Measurements from ENCODE around the gene TBC1D5.
A peak's percentile ranks its signal among the peaks of the same experiment; 100 is the strongest.

TBC1D5 gene

GRCh38 chr3:17589888-17590287 is 152.5 kb downstream of the TBC1D5 start:
- DNase-seq (ENCODE audit: low read depth, low spot score) = no peak

GRCh38 chr3:17588422-17588821 is 154.0 kb downstream of the TBC1D5 start:
- no peak for DNase-seq (ENCODE audit: low read depth, low spot score)

GRCh38 chr3:17585394-17586325 is 156.8 kb downstream of the TBC1D5 start:
- DNase-seq (ENCODE audit: low read depth, low spot score) = no peak

DNA sequence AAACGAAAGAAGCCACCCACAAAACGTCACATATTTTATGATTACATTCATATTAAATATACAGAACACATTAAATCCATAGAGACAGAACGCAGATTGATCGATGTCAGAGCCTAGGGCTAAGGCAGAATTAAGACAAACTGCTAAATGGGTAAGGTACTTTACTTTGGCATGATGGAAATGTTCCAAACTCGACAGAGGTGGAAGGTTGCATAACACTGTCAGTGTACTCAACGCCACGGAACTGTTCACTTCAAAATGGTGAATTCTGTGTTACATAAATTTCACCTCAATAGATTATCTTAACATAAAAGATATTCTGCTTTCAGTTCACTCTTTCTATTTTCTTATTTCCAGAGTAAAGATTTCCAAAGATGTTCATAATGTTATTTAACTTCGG is 158.4 kb downstream of the TBC1D5 start:
- no peak for DNase-seq (ENCODE audit: low read depth, low spot score)

DNA sequence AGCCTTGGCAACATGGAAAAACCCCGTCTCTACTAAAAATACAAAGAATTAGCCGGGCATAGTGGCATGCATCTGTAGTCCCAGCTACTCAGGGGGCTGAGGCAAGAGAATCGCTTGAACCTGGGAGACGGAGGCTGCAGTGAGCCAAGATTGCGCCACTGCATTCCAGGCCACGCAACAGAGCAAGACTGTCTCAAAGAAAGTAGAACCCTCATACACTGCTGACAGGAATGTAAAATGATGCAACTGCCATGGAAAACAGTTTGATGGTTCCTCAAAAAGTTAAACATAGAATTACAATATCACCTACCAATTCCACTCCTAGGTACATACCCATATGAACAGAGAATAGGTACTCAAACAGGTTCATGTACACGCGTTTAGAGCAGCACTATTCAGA is 158.9 kb downstream of the TBC1D5 start:
- peak; percentile 3 for DNase-seq (ENCODE audit: low read depth, low spot score)

DNA sequence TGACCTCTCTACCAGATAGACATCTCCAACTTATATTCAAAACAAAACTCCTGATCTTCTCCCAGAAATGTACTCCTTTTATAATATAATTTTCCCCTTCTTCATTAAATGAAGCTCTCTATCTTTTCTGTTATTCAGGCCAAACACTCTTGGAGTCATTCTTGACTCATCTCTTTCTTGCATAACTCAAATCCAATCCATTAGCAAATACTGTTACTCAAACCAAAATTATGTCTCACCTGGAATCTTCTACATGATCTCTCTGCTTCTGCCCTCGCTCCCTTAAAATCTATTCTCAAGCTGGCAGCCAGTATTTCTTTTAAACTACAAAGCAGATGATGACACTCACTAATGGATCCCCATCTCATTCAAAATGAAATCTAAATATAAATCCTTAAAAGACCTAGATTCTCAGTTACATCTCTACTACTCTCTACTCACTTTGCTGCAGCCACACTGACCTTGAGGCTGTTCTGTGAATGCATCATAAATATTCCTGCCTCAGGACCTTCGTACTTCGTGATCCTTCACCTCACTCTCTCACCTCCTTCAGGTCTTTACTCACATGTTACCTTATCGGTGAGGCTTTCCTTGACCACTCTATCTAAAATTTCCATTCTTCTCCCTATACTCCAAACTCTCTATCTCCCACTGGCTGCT is 160.9 kb downstream of the TBC1D5 start:
- DNase-seq (ENCODE audit: low read depth, low spot score) = no peak

- no peak for DNase-seq (ENCODE audit: low read depth, low spot score)
Measured at GRCh38 chr3:17580901-17581300, 161.5 kb downstream of the TBC1D5 start.

GRCh38 chr3:17579289-17580031 is 163.0 kb downstream of the TBC1D5 start:
- no peak for DNase-seq (ENCODE audit: low read depth, low spot score)

DNA sequence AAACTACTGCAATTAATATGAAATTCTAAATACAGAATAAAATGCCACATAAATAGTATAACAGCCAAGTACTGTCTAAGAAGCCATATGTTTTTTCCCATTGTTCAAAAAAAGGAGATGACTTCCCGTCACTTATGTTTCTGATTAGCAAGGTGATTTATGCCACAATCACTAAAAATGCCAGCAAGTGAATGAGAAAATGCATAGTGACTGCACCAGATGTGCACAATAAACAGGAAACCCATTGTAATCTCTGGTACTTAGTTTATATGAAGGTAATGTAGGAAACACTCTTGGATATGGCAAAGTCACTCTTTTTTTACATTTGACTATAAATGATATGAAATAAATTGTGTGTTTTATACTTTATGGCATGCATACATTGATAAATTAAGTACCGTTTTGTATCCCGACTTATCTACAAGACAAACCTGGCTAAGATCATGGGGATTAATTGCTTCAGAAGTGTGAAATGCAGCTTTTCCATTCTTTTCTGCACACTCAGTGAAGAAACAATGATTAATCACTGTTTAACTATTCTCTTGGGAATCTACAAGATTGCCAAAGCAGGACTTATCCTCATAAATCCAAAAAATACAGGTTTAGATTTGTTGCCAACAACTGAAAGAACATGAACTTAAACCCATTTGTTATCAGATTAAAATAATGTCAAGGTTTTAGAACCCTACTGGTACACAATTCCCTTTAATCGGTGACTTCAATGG is 164.5 kb downstream of the TBC1D5 start:
- DNase-seq (ENCODE audit: low read depth, low spot score) = no peak

DNA sequence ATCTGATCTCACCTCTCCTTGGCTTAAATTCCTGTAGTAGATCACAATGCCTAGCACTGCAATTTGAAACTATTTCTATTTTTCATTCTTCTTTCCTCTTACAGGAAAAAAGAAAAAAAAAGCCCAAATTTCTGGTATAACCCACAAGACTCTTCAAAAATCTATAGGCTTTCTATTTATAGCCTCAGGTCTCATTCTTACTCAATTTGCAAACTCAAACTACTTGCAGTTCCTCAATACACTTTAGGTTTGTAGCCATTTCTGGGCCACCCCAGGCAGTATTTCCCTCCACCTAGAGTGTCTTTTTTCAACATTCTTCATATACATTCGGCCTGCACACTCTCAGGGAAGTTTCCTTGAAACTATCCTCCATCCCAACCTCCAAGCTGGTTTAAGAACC is 169.0 kb downstream of the TBC1D5 start:
- DNase-seq (ENCODE audit: low read depth, low spot score) = no peak

DNA sequence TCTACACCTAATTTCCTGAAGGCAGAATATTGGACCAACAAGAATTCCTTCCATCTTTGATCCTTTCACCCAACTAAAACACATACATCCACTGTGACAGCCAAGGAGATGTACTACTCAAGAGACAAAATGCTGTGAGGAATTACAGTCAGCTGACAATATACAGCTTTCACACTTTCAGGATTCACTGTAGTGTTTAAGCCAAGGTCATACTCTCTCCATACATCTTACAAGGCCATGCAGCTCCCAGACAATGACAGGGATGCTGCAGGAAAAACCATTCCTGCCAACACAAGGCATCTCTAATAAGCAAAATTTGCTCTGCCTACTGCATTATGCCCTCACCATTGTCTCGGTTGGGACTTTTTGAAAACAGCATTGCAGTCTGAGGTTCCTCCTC is 170.7 kb downstream of the TBC1D5 start:
- DNase-seq (ENCODE audit: low read depth, low spot score) = no peak

GRCh38 chr3:17562845-17563244 is 179.6 kb downstream of the TBC1D5 start:
- no peak for DNase-seq (ENCODE audit: low read depth, low spot score)

DNA sequence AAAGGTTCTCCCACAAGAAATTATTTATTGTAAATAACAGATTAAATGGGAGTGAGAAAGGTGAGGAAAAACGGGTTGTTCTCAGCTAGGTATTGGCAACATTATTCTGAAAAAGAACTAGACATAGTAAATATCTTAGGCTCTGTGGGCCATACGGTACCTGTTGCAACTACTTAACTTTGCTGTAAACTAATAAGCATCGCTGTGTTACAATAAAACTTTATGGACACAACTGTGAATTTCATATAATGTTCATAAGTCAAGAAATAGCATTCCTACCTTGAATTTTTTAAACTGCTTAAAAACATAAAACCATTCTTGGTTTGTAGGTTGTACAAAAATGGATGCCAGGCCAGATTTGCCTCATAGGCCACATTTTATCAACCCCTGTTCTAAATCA is 183.9 kb downstream of the TBC1D5 start:
- DNase-seq (ENCODE audit: low read depth, low spot score) = no peak

- no peak for DNase-seq (ENCODE audit: low read depth, low spot score)
Measured at GRCh38 chr3:17557749-17558463, 184.5 kb downstream of the TBC1D5 start.

GRCh38 chr3:17555525-17555924 is 186.9 kb downstream of the TBC1D5 start:
- DNase-seq (ENCODE audit: low read depth, low spot score) = peak; percentile 12

GRCh38 chr3:17554078-17554477 is 188.4 kb downstream of the TBC1D5 start:
- no peak for DNase-seq (ENCODE audit: low read depth, low spot score)

GRCh38 chr3:17553080-17553479 is 189.4 kb downstream of the TBC1D5 start:
- DNase-seq (ENCODE audit: low read depth, low spot score) = no peak

GRCh38 chr3:17552351-17552750 is 190.1 kb downstream of the TBC1D5 start:
- DNase-seq (ENCODE audit: low read depth, low spot score) = no peak

- no peak for DNase-seq (ENCODE audit: low read depth, low spot score)
Measured at GRCh38 chr3:17551895-17552294, 190.5 kb downstream of the TBC1D5 start.

- no peak for DNase-seq (ENCODE audit: low read depth, low spot score)
Measured at GRCh38 chr3:17551333-17551732, 191.1 kb downstream of the TBC1D5 start.

DNA sequence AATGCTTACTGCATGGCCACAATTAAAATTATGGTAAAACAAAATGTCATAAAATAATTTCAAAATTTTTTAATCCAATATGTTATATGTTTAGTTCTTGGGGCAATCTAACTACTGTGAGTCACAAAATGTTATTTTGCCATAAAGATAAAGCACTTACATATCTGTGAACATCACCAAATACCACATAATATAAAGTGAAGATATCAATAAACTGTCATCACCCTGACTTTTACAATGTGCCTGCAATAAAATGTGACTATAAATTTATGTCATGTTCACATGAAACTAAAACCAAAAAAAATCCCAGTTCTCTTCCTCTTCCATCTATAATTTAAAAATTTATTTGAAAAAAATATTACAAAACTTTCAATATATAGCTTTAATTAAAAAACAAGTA is 191.8 kb downstream of the TBC1D5 start:
- DNase-seq (ENCODE audit: low read depth, low spot score) = no peak

Measured in ELF-1 (cell line).